GM23338 (cell line): ENCODE data around the gene CNPY4. TPM values are rescaled to one million over a fixed set of nuclear protein-coding genes. Genes with fewer than 3 reads are reported as not detected.
"Not testable (repeated sequence)": the region's sequence is repeated elsewhere in the genome, so short reads cannot be mapped to it uniquely, and the experiment has no call there.

ENCODE experiments used
- ATAC-seq: fragments of 200-7000 bp; cut with Tn5 transposase; 3 replicates; pipeline ENCODE4 v1.9.1; 2020
- DNase-seq: peaks from one replicate; pipeline ENCODE4 v3.0.0-alpha.2; 2015; ENCODE audit warnings: low spot score
- H2AFZ ChIP-seq: fragments of 200-600 bp; sonication (generic); 2 replicates; pipeline ENCODE4 v1.8.0; 2016; ENCODE audit warnings: antibody characterized with exemption, mild to moderate bottlenecking, moderate library complexity
- H3F3A ChIP-seq: fragments of 200-600 bp; sonication (generic); replicated peaks from 2 replicates; pipeline ENCODE4 v1.8.0; 2017; ENCODE audit warnings: antibody characterized with exemption, mixed run types, low read depth
- H3K27ac ChIP-seq: fragments of 200-600 bp; sonication (generic); 2 replicates; pipeline ENCODE4 v1.6.1; 2016; ENCODE audit warnings: low read depth
- H3K27me3 ChIP-seq: fragments of 200-600 bp; sonication (generic); 2 replicates; pipeline ENCODE4 v1.8.0; 2016; ENCODE audit warnings: mild to moderate bottlenecking, mixed run types, moderate library complexity; ENCODE audit not compliant: insufficient read depth
- H3K36me3 ChIP-seq: fragments of 200-600 bp; sonication (generic); 2 replicates; pipeline ENCODE4 v1.8.0; 2016; ENCODE audit warnings: mild to moderate bottlenecking; ENCODE audit not compliant: insufficient read depth
- H3K4me1 ChIP-seq: fragments of 200-600 bp; sonication (generic); 2 replicates; pipeline ENCODE4 v1.8.0; 2016; ENCODE audit warnings: mild to moderate bottlenecking, moderate library complexity; ENCODE audit not compliant: insufficient read depth
- H3K4me2 ChIP-seq: fragments of 200-600 bp; sonication (generic); 2 replicates; pipeline ENCODE4 v1.7.1; 2017; ENCODE audit warnings: mixed run types
- H3K4me3 ChIP-seq: fragments of 200-600 bp; sonication (generic); 2 replicates; pipeline ENCODE4 v1.6.1; 2016; ENCODE audit warnings: mixed run types
- H3K79me2 ChIP-seq: fragments of 200-600 bp; sonication (generic); replicated peaks from 2 replicates; pipeline ENCODE4 v1.8.0; 2017; ENCODE audit warnings: mild to moderate bottlenecking; ENCODE audit not compliant: insufficient read depth
- H3K9me2 ChIP-seq: fragments of 200-600 bp; sonication (generic); 2 replicates; pipeline ENCODE4 v1.8.0; 2017; ENCODE audit not compliant: insufficient read depth
- H4K20me1 ChIP-seq: fragments of 200-600 bp; sonication (generic); replicated peaks from 2 replicates; pipeline ENCODE4 v1.8.0; 2017; ENCODE audit warnings: mild to moderate bottlenecking; ENCODE audit not compliant: insufficient read depth
- H3K27ac Mint-ChIP-seq: 2 replicates; pipeline ENCODE4 v1.8.0; 2020; ENCODE audit warnings: inconsistent platforms, mild to moderate bottlenecking, moderate library complexity, mixed read lengths
- H3K27me3 Mint-ChIP-seq: 3 replicates; pipeline ENCODE4 v1.8.0; 2022; ENCODE audit warnings: low read depth, mild to moderate bottlenecking, moderate library complexity, mixed read lengths, inconsistent platforms; ENCODE audit not compliant: insufficient read depth, poor library complexity
- H3K36me3 Mint-ChIP-seq: 3 replicates; pipeline ENCODE4 v1.8.0; 2021; ENCODE audit warnings: low read depth, mild to moderate bottlenecking, inconsistent platforms, moderate library complexity, mixed read lengths
- H3K4me1 Mint-ChIP-seq: 3 replicates; pipeline ENCODE4 v1.8.0; 2020; ENCODE audit warnings: mild to moderate bottlenecking, inconsistent platforms, mixed read lengths
- H3K4me3 Mint-ChIP-seq: 3 replicates; pipeline ENCODE4 v1.8.0; 2021; ENCODE audit warnings: moderate library complexity, mild to moderate bottlenecking, inconsistent platforms, mixed read lengths
- H3K9me3 Mint-ChIP-seq: 3 replicates; pipeline ENCODE4 v1.8.0; 2020; ENCODE audit warnings: moderate library complexity, mild to moderate bottlenecking, inconsistent platforms, mixed read lengths
- CREB1 ChIP-seq: fragments of 250-450 bp; sonication (Bioruptor Pico); IDR thresholded peaks from 2 replicates; pipeline ENCODE4 v1.5.0; 2020; ENCODE audit warnings: low read depth, mild to moderate bottlenecking, moderate library complexity
- ETS1 ChIP-seq: IDR thresholded peaks from 2 replicates; pipeline ENCODE4 v1.6.1; 2016; ENCODE audit warnings: antibody characterized with exemption
- EZH2phosphoT487 ChIP-seq: fragments of 200-600 bp; sonication (generic); IDR thresholded peaks from one replicate; pipeline ENCODE4 v1.8.1; 2018; ENCODE audit warnings: antibody characterized with exemption; ENCODE audit not compliant: unreplicated experiment
- JUNB ChIP-seq: IDR thresholded peaks from one replicate; pipeline ENCODE4 v1.6.1; 2016; ENCODE audit warnings: antibody characterized with exemption; ENCODE audit not compliant: unreplicated experiment
- NANOG ChIP-seq: IDR thresholded peaks from 2 replicates; pipeline ENCODE4 v1.6.1; 2016; ENCODE audit warnings: antibody characterized with exemption, borderline replicate concordance
- POLR2AphosphoS5 ChIP-seq: IDR thresholded peaks from 2 replicates; pipeline ENCODE4 v1.6.1; 2016; ENCODE audit warnings: antibody characterized with exemption, low read depth
- STAT1 ChIP-seq: IDR thresholded peaks from one replicate; pipeline ENCODE4 v1.6.1; 2016; ENCODE audit warnings: antibody characterized with exemption; ENCODE audit not compliant: unreplicated experiment
- ZNF331 ChIP-seq: fragments of 250-450 bp; sonication (Bioruptor Pico); IDR thresholded peaks from 2 replicates; pipeline ENCODE4 v1.5.0; 2020; ENCODE audit warnings: low read depth, mild to moderate bottlenecking, moderate library complexity
- ZNF462 ChIP-seq: fragments of 250-450 bp; sonication (Bioruptor Pico); IDR thresholded peaks from 2 replicates; pipeline ENCODE4 v1.5.0; 2020; ENCODE audit warnings: mild to moderate bottlenecking, moderate library complexity
- polyA plus RNA-seq: library from polyadenylated mRNA; unstranded; fragments of >200 nt; fragmentation: Nextera tagmentation; extraction: Ambion mirVana; gene quantifications from 2 replicates; pipeline ENCODE4 v1.2.1, GENCODE V29; 2016
- total RNA-seq: library from RNA; depleted of rRNA; stranded (reverse); fragments of >200 nt; shearing (Covaris generic); gene quantifications from 2 replicates; pipeline ENCODE4 v1.2.3, GENCODE V29; 2014
- TF ChIP-seq, protein P1 (sequence below): IDR thresholded peaks from one replicate; pipeline ENCODE4 v1.6.1; 2018; ENCODE audit warnings: antibody characterized with exemption; ENCODE audit not compliant: unreplicated experiment
- TF ChIP-seq, protein P2 (sequence below), 2 experiments: fragments of 200-600 bp in 1 of 2; sonication (generic) in 1 of 2; conservative IDR thresholded peaks; 2 replicates each; pipeline versions ENCODE4 v1.5.1 to v1.6.1; 2016 to 2017; ENCODE audit warnings: antibody characterized with exemption in 2 of 2, low read depth in 2 of 2, mild to moderate bottlenecking in 2 of 2, moderate library complexity in 1 of 2

CNPY4 gene
- total and polyA plus RNA-seq, 2 experiments from 2014 or later = 10.7 to 12.0 TPM

GRCh38 chr7:100142461-100142860, 23.0 kb downstream of the CNPY4 start:
- no peak overlapping the region for H3K4me2 ChIP-seq
- H3K27ac ChIP-seq = no peak overlapping the region
- H3F3A ChIP-seq = 0 out of 2 replicates have a peak, but pooled peaks cover under 1% of the 10 kb centered on the region
- H3K4me1 Mint-ChIP-seq = peaks cover 8% of the 10 kb centered on the region; the same call in 2 of the 3 replicates
- ATAC-seq (no peak), DNase-seq (no peak)
- H2AFZ ChIP-seq = no peak overlapping the region
- no peaks in the 10 kb centered on the region for H3K27me3 ChIP-seq
- peaks cover 4% of the 10 kb centered on the region; the same call in 1 of the 3 replicates for H3K9me3 Mint-ChIP-seq
- no peak overlapping the region for H3K27ac Mint-ChIP-seq
- no peaks in the 10 kb centered on the region for H3K36me3 ChIP-seq
- no peak overlapping the region for H3K4me3 Mint-ChIP-seq
- no peaks in the 10 kb centered on the region for H4K20me1 ChIP-seq
- no peaks in the 10 kb centered on the region for H3K9me2 ChIP-seq
- no peaks in the 10 kb centered on the region for H3K4me1 ChIP-seq
- H3K36me3 Mint-ChIP-seq = no peaks in the 10 kb centered on the region; the same call in 2 of the 3 replicates
- no peak overlapping the region for H3K4me3 ChIP-seq
- H3K27me3 Mint-ChIP-seq = peaks cover 7% of the 10 kb centered on the region
- TF ChIP-seq, protein P1, sequence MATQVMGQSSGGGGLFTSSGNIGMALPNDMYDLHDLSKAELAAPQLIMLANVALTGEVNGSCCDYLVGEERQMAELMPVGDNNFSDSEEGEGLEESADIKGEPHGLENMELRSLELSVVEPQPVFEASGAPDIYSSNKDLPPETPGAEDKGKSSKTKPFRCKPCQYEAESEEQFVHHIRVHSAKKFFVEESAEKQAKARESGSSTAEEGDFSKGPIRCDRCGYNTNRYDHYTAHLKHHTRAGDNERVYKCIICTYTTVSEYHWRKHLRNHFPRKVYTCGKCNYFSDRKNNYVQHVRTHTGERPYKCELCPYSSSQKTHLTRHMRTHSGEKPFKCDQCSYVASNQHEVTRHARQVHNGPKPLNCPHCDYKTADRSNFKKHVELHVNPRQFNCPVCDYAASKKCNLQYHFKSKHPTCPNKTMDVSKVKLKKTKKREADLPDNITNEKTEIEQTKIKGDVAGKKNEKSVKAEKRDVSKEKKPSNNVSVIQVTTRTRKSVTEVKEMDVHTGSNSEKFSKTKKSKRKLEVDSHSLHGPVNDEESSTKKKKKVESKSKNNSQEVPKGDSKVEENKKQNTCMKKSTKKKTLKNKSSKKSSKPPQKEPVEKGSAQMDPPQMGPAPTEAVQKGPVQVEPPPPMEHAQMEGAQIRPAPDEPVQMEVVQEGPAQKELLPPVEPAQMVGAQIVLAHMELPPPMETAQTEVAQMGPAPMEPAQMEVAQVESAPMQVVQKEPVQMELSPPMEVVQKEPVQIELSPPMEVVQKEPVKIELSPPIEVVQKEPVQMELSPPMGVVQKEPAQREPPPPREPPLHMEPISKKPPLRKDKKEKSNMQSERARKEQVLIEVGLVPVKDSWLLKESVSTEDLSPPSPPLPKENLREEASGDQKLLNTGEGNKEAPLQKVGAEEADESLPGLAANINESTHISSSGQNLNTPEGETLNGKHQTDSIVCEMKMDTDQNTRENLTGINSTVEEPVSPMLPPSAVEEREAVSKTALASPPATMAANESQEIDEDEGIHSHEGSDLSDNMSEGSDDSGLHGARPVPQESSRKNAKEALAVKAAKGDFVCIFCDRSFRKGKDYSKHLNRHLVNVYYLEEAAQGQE = no peak
- TF ChIP-seq JUNB (no peak), POLR2AphosphoS5 (no peak), STAT1 (no peak), EZH2phosphoT487 (no peak), ZNF331 (CRISPR knock-in tag) (no peak), NANOG (no peak), ETS1 (no peak), CREB1 (no peak), ZNF462 (CRISPR knock-in tag) (no peak)
- TF ChIP-seq, protein P2, sequence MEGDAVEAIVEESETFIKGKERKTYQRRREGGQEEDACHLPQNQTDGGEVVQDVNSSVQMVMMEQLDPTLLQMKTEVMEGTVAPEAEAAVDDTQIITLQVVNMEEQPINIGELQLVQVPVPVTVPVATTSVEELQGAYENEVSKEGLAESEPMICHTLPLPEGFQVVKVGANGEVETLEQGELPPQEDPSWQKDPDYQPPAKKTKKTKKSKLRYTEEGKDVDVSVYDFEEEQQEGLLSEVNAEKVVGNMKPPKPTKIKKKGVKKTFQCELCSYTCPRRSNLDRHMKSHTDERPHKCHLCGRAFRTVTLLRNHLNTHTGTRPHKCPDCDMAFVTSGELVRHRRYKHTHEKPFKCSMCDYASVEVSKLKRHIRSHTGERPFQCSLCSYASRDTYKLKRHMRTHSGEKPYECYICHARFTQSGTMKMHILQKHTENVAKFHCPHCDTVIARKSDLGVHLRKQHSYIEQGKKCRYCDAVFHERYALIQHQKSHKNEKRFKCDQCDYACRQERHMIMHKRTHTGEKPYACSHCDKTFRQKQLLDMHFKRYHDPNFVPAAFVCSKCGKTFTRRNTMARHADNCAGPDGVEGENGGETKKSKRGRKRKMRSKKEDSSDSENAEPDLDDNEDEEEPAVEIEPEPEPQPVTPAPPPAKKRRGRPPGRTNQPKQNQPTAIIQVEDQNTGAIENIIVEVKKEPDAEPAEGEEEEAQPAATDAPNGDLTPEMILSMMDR (conservative IDR thresholded peaks at IDR 0.05; ENCODE audit: low read depth in 2 of 2) = no peak
- H3K79me2 ChIP-seq = no peaks in the 10 kb centered on the region

- H3K9me3 Mint-ChIP-seq, H3K27me3 Mint-ChIP-seq, H3K36me3 ChIP-seq, H3K4me3 ChIP-seq, H3K36me3 Mint-ChIP-seq, DNase-seq, H3K4me2 ChIP-seq, H4K20me1 ChIP-seq, H3K9me2 ChIP-seq, H3K4me3 Mint-ChIP-seq, H3K27ac Mint-ChIP-seq, H3K27me3 ChIP-seq, ATAC-seq, H2AFZ ChIP-seq, H3F3A ChIP-seq, H3K27ac ChIP-seq: not testable (repeated sequence)
- peaks cover 19% of the 10 kb centered on the region for H3K4me1 Mint-ChIP-seq
- peaks cover 15% of the 10 kb centered on the region for H3K4me1 ChIP-seq
- H3K79me2 ChIP-seq = peaks cover 24% of the 10 kb centered on the region
Measured at GRCh38 chr7:100146350-100146749, 26.9 kb downstream of the CNPY4 start.
